Measurements from ENCODE around the gene PALM3.

PALM3 gene

GRCh38 chr19:14061751-14062557 is at the start of gene PALM3:
PALM3 (minus strand) TSS chr19:14062076; CDS start chr19:14061980, 96 bp downstream.
- no peak for TF ChIP-seq CTCF (conservative IDR thresholded peaks at IDR 0.05)
- no peak within 1 kb of the TSS for H3K27ac ChIP-seq

- no peak for TF ChIP-seq CTCF (conservative IDR thresholded peaks at IDR 0.05)
- H3K27ac ChIP-seq: no peak overlapping the region
Measured at GRCh38 chr19:14111486-14111885, 49.6 kb upstream of the PALM3 start.

GRCh38 chr19:14110650-14111049 is 48.8 kb upstream of the PALM3 start:
- no peak overlapping the region for H3K27ac ChIP-seq
- no peak for TF ChIP-seq CTCF (conservative IDR thresholded peaks at IDR 0.05)

GRCh38 chr19:14107581-14108461 is 45.9 kb upstream of the PALM3 start:
- no peak for TF ChIP-seq CTCF (conservative IDR thresholded peaks at IDR 0.05)
- no peak overlapping the region for H3K27ac ChIP-seq

- H3K27ac ChIP-seq: no peak overlapping the region
- TF ChIP-seq CTCF (conservative IDR thresholded peaks at IDR 0.05): no peak
Measured at GRCh38 chr19:14106840-14107239, 45.0 kb upstream of the PALM3 start.

- H3K27ac ChIP-seq: no peak overlapping the region
- no peak for TF ChIP-seq CTCF (conservative IDR thresholded peaks at IDR 0.05)
Measured at GRCh38 chr19:14105680-14106079, 43.8 kb upstream of the PALM3 start.

GRCh38 chr19:14103310-14103709 is 41.4 kb upstream of the PALM3 start:
- TF ChIP-seq CTCF (conservative IDR thresholded peaks at IDR 0.05): no peak
- H3K27ac ChIP-seq: no peak overlapping the region
